Activated CD8-positive, alpha-beta T cell treated with anti-CD3 and anti-CD28 coated beads, Interleukin-2, amount 10 ng/mL, durations not matched to agents 7 days and 5 days (primary cell): ENCODE measurements around the gene YIPF2. TPM values are rescaled to one million over a fixed set of nuclear protein-coding genes. Genes with fewer than 3 reads are reported as not detected.

Experiments used
- ATAC-seq: fragments of 150-1000 bp; cut with Tn5 transposase; one replicate; pipeline ENCODE4 v1.10.0; 2021; ENCODE audit warnings: moderate library complexity
- CTCF ChIA-PET: fragments of 350-600 bp; sonication (Branson Sonifier 250); formaldehyde crosslinking; loops from one replicate; lab custom pipeline; 2021; ENCODE audit warnings: antibody characterized with exemption; lab: Charles Lee
- POLR2A ChIA-PET: fragments of 350-600 bp; sonication (Branson Sonifier 250); formaldehyde crosslinking; loops from one replicate; lab custom pipeline; 2021; ENCODE audit warnings: antibody characterized with exemption; lab: Charles Lee
- DNase-seq: peaks from one replicate; pipeline ENCODE4 v3.0.0-alpha.2; 2020
- H3K27ac Mint-ChIP-seq: one replicate; pipeline ENCODE4 v1.8.0; 2021; ENCODE audit warnings: mild to moderate bottlenecking, mixed read lengths
- H3K27me3 Mint-ChIP-seq: one replicate; pipeline ENCODE4 v1.8.0; 2021; ENCODE audit warnings: low read depth, mixed read lengths
- H3K36me3 Mint-ChIP-seq: one replicate; pipeline ENCODE4 v1.8.0; 2021; ENCODE audit warnings: low read depth, mixed read lengths
- H3K4me1 Mint-ChIP-seq: one replicate; pipeline ENCODE4 v1.8.0; 2021; ENCODE audit warnings: low read depth, mixed read lengths
- H3K4me3 Mint-ChIP-seq: one replicate; pipeline ENCODE4 v1.8.0; 2021; ENCODE audit warnings: mild to moderate bottlenecking, mixed read lengths
- H3K9me3 Mint-ChIP-seq: one replicate; pipeline ENCODE4 v1.8.0; 2022; ENCODE audit warnings: mixed read lengths; ENCODE audit not compliant: insufficient read depth
- total RNA-seq, 2 experiments: library from RNA; stranded (reverse); gene quantifications; one replicate each; pipeline ENCODE4 v1.2.3, GENCODE V29; 2021

The YIPF2 gene
- total RNA-seq, 2 experiments from 2014 or later = 20.4 to 20.5 TPM

DNA sequence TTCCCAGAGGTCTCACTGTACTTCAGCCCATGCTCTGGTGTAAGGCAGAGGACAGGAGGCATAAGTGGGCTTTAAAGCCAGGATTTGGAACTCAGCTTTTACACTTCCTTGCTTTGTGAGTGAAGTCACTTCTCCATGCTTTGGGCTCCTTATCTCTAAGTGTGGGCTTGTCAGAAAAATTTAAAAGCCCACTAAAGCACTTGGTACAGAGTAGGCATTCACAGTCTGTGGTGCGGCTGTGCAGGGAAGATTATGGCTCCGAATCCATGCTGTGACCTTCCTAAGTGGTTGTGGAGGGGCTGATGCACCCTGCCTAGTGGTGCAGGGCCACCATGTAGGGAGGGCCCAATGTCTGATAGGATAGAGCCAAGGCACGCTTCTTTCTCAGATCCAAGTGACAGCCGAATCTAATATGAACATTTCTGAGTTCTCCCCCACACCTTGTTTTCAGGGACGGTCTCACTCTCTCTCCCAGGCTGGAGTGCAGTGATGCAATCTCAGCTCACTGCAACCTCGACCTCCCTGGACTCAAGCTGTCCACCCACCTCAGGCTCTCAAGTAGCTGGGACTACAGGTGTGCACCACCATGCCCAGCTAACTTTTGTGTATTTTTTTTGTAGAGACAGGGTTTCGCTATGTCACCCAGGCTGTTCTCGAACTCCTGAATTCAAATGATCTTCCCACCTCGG, 7.1 kb upstream of the YIPF2 start:
- POLR2A ChIA-PET = no interaction called here
- ATAC-seq = no peak
- H3K4me3 Mint-ChIP-seq = no peak overlapping the region
- peaks cover 18% of the 10 kb centered on the region for H3K4me1 Mint-ChIP-seq
- H3K27me3 Mint-ChIP-seq = no peaks in the 10 kb centered on the region
- no peaks in the 10 kb centered on the region for H3K9me3 Mint-ChIP-seq
- DNase-seq = no peak
- H3K36me3 Mint-ChIP-seq = peaks cover 9% of the 10 kb centered on the region
- H3K27ac Mint-ChIP-seq = no peak overlapping the region
- CTCF ChIA-PET = interaction anchor here (1.0 to 3.0 kb wide), 14 partner anchors 9 to 191 kb away, joined by 3 to 15 read pairs (median 5); partner anchors contain the start of gene CARM1

- Mint-ChIP-seq H3K36me3 (peaks cover 19% of the 10 kb centered on the region), H3K4me3 (peak overlapping the region; percentile 95), H3K27me3 (no peaks in the 10 kb centered on the region), H3K27ac (peak overlapping the region; percentile 72), H3K4me1 (peaks cover 24% of the 10 kb centered on the region), H3K9me3 (no peaks in the 10 kb centered on the region)
- POLR2A ChIA-PET = no interaction called here
- DNase-seq (peak; percentile 26), ATAC-seq (no peak)
- CTCF ChIA-PET = interaction anchor here (1.3 to 2.2 kb wide), 3 partner anchors 12 to 106 kb away, joined by 3 to 13 read pairs (median 5); no protein-coding TSS in a partner anchor
These were observed 959 bp upstream of the YIPF2 start for GRCh38 chr19:10929402-10929794.

- CTCF ChIA-PET = interaction anchor here (0.6 to 1.1 kb wide), 5 partner anchors 9 to 108 kb away, joined by 3 to 5 read pairs (median 4); no protein-coding TSS in a partner anchor
These were observed 493 bp downstream of the YIPF2 start for GRCh38 chr19:10927730-10928562.

GRCh38 chr19:10924597-10924996, 3.8 kb downstream of the YIPF2 start:
- CTCF ChIA-PET = no interaction called here
- no peak for ATAC-seq
- Mint-ChIP-seq H3K9me3 (no peaks in the 10 kb centered on the region), H3K36me3 (peaks cover 16% of the 10 kb centered on the region), H3K4me1 (peaks cover 14% of the 10 kb centered on the region), H3K27me3 (no peaks in the 10 kb centered on the region), H3K4me3 (no peak overlapping the region), H3K27ac (peak overlapping the region; percentile 20)
- POLR2A ChIA-PET = interaction anchor here (0.5 kb wide), 1 partner anchor 12 kb away, joined by 3 read pairs; no protein-coding TSS in a partner anchor
- DNase-seq = no peak

More at GRCh38 chr19:10927730-10928562, 493 bp downstream of the YIPF2 start:
- peak; percentile 30 for DNase-seq
- peak overlapping the region; percentile 92 for H3K27ac Mint-ChIP-seq
- peak overlapping the region; percentile 95 for H3K4me3 Mint-ChIP-seq
- no peaks in the 10 kb centered on the region for H3K27me3 Mint-ChIP-seq
- POLR2A ChIA-PET = interaction anchor here (0.8 to 1.0 kb wide), 3 partner anchors 55 to 161 kb away, joined by 3 to 4 read pairs (median 3); partner anchors contain the start of genes CARM1 and LDLR
- no peaks in the 10 kb centered on the region for H3K9me3 Mint-ChIP-seq
- peaks cover 19% of the 10 kb centered on the region for H3K36me3 Mint-ChIP-seq
- H3K4me1 Mint-ChIP-seq = peaks cover 24% of the 10 kb centered on the region
- ATAC-seq = peak; percentile 2

- ATAC-seq (no peak), DNase-seq (no peak)
- Mint-ChIP-seq H3K27me3 (no peaks in the 10 kb centered on the region), H3K9me3 (no peaks in the 10 kb centered on the region), H3K27ac (no peak overlapping the region), H3K36me3 (peaks cover 11% of the 10 kb centered on the region), H3K4me3 (no peak overlapping the region), H3K4me1 (peaks cover 11% of the 10 kb centered on the region)
- ChIA-PET POLR2A (no interaction called here), CTCF (no interaction called here)
These were observed 5.0 kb downstream of the YIPF2 start for GRCh38 chr19:10923260-10924112.

GRCh38 chr19:10922638-10923014, 5.8 kb downstream of the YIPF2 start:
- H3K36me3 Mint-ChIP-seq = peaks cover 11% of the 10 kb centered on the region
- H3K27ac Mint-ChIP-seq = no peak overlapping the region
- peaks cover 6% of the 10 kb centered on the region for H3K4me1 Mint-ChIP-seq

GRCh38 chr19:10921910-10922637, 6.4 kb downstream of the YIPF2 start:
- DNase-seq (no peak), ATAC-seq (no peak)
- no peaks in the 10 kb centered on the region for H3K27me3 Mint-ChIP-seq
- ChIA-PET CTCF (no interaction called here), POLR2A (no interaction called here)
- no peak overlapping the region for H3K4me3 Mint-ChIP-seq
- no peaks in the 10 kb centered on the region for H3K9me3 Mint-ChIP-seq
- H3K27ac Mint-ChIP-seq = no peak overlapping the region
- H3K4me1 Mint-ChIP-seq = peaks cover under 1% of the 10 kb centered on the region
- H3K36me3 Mint-ChIP-seq = peaks cover 11% of the 10 kb centered on the region

More at GRCh38 chr19:10922638-10923014, 5.8 kb downstream of the YIPF2 start:
- no peaks in the 10 kb centered on the region for H3K9me3 Mint-ChIP-seq
- DNase-seq (no peak), ATAC-seq (no peak)
- POLR2A ChIA-PET = no interaction called here
- CTCF ChIA-PET = no interaction called here
- no peak overlapping the region for H3K4me3 Mint-ChIP-seq
- H3K27me3 Mint-ChIP-seq = no peaks in the 10 kb centered on the region

GRCh38 chr19:10921199-10921909, 7.1 kb downstream of the YIPF2 start:
- CTCF ChIA-PET = no interaction called here
- Mint-ChIP-seq H3K9me3 (no peaks in the 10 kb centered on the region), H3K36me3 (peaks cover 11% of the 10 kb centered on the region), H3K27ac (no peak overlapping the region), H3K4me1 (no peaks in the 10 kb centered on the region), H3K4me3 (no peak overlapping the region), H3K27me3 (no peaks in the 10 kb centered on the region)
- ATAC-seq (no peak), DNase-seq (no peak)
- POLR2A ChIA-PET = no interaction called here

DNA sequence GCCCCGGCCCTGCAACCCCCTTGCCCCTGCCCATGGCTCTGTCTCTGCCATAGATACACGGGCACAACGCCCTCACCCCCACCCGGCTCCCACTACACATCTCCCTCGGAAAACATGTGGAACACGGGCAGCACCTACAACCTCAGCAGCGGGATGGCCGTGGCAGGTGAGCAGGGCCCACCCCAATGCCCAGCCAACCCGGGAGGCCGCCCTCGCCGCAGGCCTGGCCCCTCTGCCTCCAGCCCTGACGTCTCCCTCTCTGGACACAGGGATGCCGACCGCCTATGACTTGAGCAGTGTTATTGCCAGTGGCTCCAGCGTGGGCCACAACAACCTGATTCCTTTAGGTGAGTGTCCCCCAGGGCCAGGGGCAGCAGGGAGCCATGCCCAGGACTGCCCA, 7.7 kb downstream of the YIPF2 start:
- peaks cover 11% of the 10 kb centered on the region for H3K36me3 Mint-ChIP-seq
- ChIA-PET POLR2A (no interaction called here), CTCF (no interaction called here)
- no peaks in the 10 kb centered on the region for H3K9me3 Mint-ChIP-seq
- no peak overlapping the region for H3K4me3 Mint-ChIP-seq
- no peaks in the 10 kb centered on the region for H3K4me1 Mint-ChIP-seq
- no peak overlapping the region for H3K27ac Mint-ChIP-seq
- DNase-seq (no peak), ATAC-seq (no peak)
- H3K27me3 Mint-ChIP-seq = no peaks in the 10 kb centered on the region

DNA sequence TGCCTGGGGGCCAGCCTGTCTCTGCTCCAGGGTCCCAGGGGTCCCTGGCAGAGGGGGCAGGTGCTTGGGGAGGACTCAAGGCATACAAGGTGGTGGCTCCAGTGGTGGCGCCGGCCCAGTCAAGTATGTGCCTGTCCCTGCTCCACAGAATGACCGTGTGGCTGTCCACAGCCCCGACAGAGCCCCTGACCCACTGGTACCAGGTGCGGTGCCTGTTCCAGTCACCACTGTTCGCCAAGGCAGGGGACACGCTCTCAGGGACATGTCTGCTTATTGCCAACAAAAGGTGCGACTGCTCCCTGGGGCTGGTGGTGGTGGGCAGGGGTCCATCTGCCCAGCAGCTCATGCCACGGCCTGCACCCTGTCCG, 8.2 kb downstream of the YIPF2 start:
- ChIA-PET POLR2A (no interaction called here), CTCF (no interaction called here)
- Mint-ChIP-seq H3K27ac (no peak overlapping the region), H3K36me3 (peaks cover 9% of the 10 kb centered on the region), H3K27me3 (no peaks in the 10 kb centered on the region), H3K9me3 (no peaks in the 10 kb centered on the region), H3K4me1 (no peaks in the 10 kb centered on the region), H3K4me3 (no peak overlapping the region)
- no peak for ATAC-seq
- no peak for DNase-seq
